Mesendoderm (in vitro differentiated cells): ENCODE data around the gene DNAH10.

Experiments
- DNase-seq: peaks from one replicate; pipeline ENCODE4 v3.0.0; 2013
- H2AK5ac ChIP-seq: 2 replicates; pipeline ENCODE4 v1.6.1; 2013; ENCODE audit warnings: low read length, inconsistent platforms
- H2BK120ac ChIP-seq: 2 replicates; pipeline ENCODE4 v1.6.1; 2013; ENCODE audit warnings: low read depth, mild to moderate bottlenecking, low read length, moderate library complexity, mixed read lengths
- H2BK15ac ChIP-seq: replicated peaks from 2 replicates; pipeline ENCODE4 v1.6.1; 2013; ENCODE audit warnings: low read depth, mild to moderate bottlenecking, moderate library complexity
- H2BK5ac ChIP-seq: 2 replicates; pipeline ENCODE4 v1.6.1; 2013; ENCODE audit warnings: low read length, inconsistent platforms
- H3K18ac ChIP-seq: 2 replicates; pipeline ENCODE4 v1.6.1; 2013; ENCODE audit warnings: mild to moderate bottlenecking, low read length, mixed read lengths
- H3K23ac ChIP-seq: one replicate; pipeline ENCODE4 v1.6.1; 2013; ENCODE audit warnings: low read length
- H3K27ac ChIP-seq: 2 replicates; pipeline ENCODE4 v1.5.1; 2013; ENCODE audit warnings: low read depth, mild to moderate bottlenecking, inconsistent platforms, low read length, moderate library complexity
- H3K27me3 ChIP-seq: 2 replicates; pipeline ENCODE4 v1.6.1; 2013; ENCODE audit warnings: low read length, control low read depth, mild to moderate bottlenecking, inconsistent platforms; ENCODE audit not compliant: insufficient read depth, poor library complexity
- H3K36me3 ChIP-seq: 2 replicates; pipeline ENCODE4 v1.6.1; 2013; ENCODE audit warnings: low read length, inconsistent platforms; ENCODE audit not compliant: control insufficient read depth, insufficient read depth
- H3K4ac ChIP-seq: one replicate; pipeline ENCODE4 v1.6.1; 2013; ENCODE audit warnings: low read depth, mild to moderate bottlenecking, low read length, moderate library complexity
- H3K4me1 ChIP-seq: 2 replicates; pipeline ENCODE4 v1.6.1; 2013; ENCODE audit warnings: low read depth, low read length, inconsistent platforms; ENCODE audit not compliant: control insufficient read depth
- H3K4me2 ChIP-seq: 2 replicates; pipeline ENCODE4 v1.6.1; 2013; ENCODE audit warnings: low read length
- H3K4me3 ChIP-seq: 2 replicates; pipeline ENCODE4 v1.5.1; 2013; ENCODE audit warnings: mild to moderate bottlenecking, low read length
- H3K56ac ChIP-seq: one replicate; pipeline ENCODE4 v1.6.1; 2013; ENCODE audit warnings: low read length
- H3K79me1 ChIP-seq: 2 replicates; pipeline ENCODE4 v1.6.1; 2013; ENCODE audit warnings: low read length, inconsistent platforms
- H3K79me2 ChIP-seq: 2 replicates; pipeline ENCODE4 v1.6.1; 2013; ENCODE audit warnings: mild to moderate bottlenecking, low read length; ENCODE audit not compliant: control insufficient read depth, insufficient read depth
- H3K9ac ChIP-seq: 2 replicates; pipeline ENCODE4 v1.6.1; 2013; ENCODE audit warnings: low read length, inconsistent platforms
- H4K5ac ChIP-seq: one replicate; pipeline ENCODE4 v1.6.1; 2013; ENCODE audit warnings: low read length
- H4K8ac ChIP-seq: one replicate; pipeline ENCODE4 v1.6.1; 2013; ENCODE audit warnings: low read depth, mild to moderate bottlenecking, control low read depth, low read length, moderate library complexity
- WGBS: extraction: QIAGEN DNeasy Blood & Tissue Kit; methylation state at CpG from one replicate; pipeline ENCODE4 v1.1.7; 2013; ENCODE audit warnings: low lambda C conversion rate, missing lambda C conversion rate; ENCODE audit not compliant: insufficient coverage; ENCODE audit errors: extremely low coverage; 5-methylcytosine and 5-hydroxymethylcytosine counted together

DNAH10 gene

GRCh38 chr12:123771261-123771660, 9.2 kb downstream of the DNAH10 start:
- H2BK120ac ChIP-seq = no peak overlapping the region
- no peak overlapping the region for H3K4me2 ChIP-seq
- H3K36me3 ChIP-seq = no peaks in the 10 kb centered on the region
- no CpG with 5 or more reads among the region's 7 CpGs for whole genome bisulfite sequencing
- no peak overlapping the region for H4K8ac ChIP-seq
- no peaks in the 10 kb centered on the region for H3K27me3 ChIP-seq
- H2AK5ac ChIP-seq = no peak overlapping the region
- no peak overlapping the region for H3K27ac ChIP-seq
- no peaks in the 10 kb centered on the region for H3K4me1 ChIP-seq
- H3K18ac ChIP-seq = no peak overlapping the region
- H3K79me1 ChIP-seq = no peaks in the 10 kb centered on the region
- no peak overlapping the region for H3K56ac ChIP-seq
- H3K4ac ChIP-seq = no peak overlapping the region
- H3K23ac ChIP-seq = no peak overlapping the region
- DNase-seq = no peak
- H3K9ac ChIP-seq = no peak overlapping the region
- no peak overlapping the region for H2BK15ac ChIP-seq
- no peak overlapping the region for H4K5ac ChIP-seq
- H3K79me2 ChIP-seq = no peaks in the 10 kb centered on the region
- H3K4me3 ChIP-seq = no peak overlapping the region
- H2BK5ac ChIP-seq = no peak overlapping the region

- DNase-seq = peak; percentile 10
- Histone ChIP-seq H4K5ac (no peak overlapping the region), H2BK15ac (no peak overlapping the region), H3K9ac (no peak overlapping the region), H3K36me3 (no peaks in the 10 kb centered on the region), H3K27ac (no peak overlapping the region), H3K4me3 (no peak overlapping the region), H3K79me2 (no peaks in the 10 kb centered on the region), H3K27me3 (no peaks in the 10 kb centered on the region), H3K79me1 (no peaks in the 10 kb centered on the region), H3K4ac (no peak overlapping the region), H3K4me1 (no peaks in the 10 kb centered on the region), H2BK5ac (no peak overlapping the region), H3K23ac (no peak overlapping the region), H3K56ac (no peak overlapping the region), H4K8ac (no peak overlapping the region), H2BK120ac (no peak overlapping the region), H3K4me2 (no peak overlapping the region), H3K18ac (no peak overlapping the region), H2AK5ac (no peak overlapping the region)
- WGBS = no CpG with 5 or more reads among the region's 5 CpGs
Measured at GRCh38 chr12:123772074-123772473, 10.0 kb downstream of the DNAH10 start.

GRCh38 chr12:123773375-123773774, 11.3 kb downstream of the DNAH10 start:
- H2BK15ac ChIP-seq = no peak overlapping the region
- no CpG with 5 or more reads among the region's 1 CpG for WGBS
- no peak overlapping the region for H3K18ac ChIP-seq
- no peak for DNase-seq
- no peak overlapping the region for H3K27ac ChIP-seq
- no peaks in the 10 kb centered on the region for H3K27me3 ChIP-seq
- H3K79me2 ChIP-seq = no peaks in the 10 kb centered on the region
- no peaks in the 10 kb centered on the region for H3K4me1 ChIP-seq
- H3K4me3 ChIP-seq = no peak overlapping the region
- no peak overlapping the region for H2BK120ac ChIP-seq
- no peak overlapping the region for H2BK5ac ChIP-seq
- H3K79me1 ChIP-seq = no peaks in the 10 kb centered on the region
- H3K9ac ChIP-seq = no peak overlapping the region
- H3K23ac ChIP-seq = no peak overlapping the region
- no peak overlapping the region for H4K8ac ChIP-seq
- H3K36me3 ChIP-seq = no peaks in the 10 kb centered on the region
- no peak overlapping the region for H4K5ac ChIP-seq
- no peak overlapping the region for H3K4ac ChIP-seq
- no peak overlapping the region for H3K4me2 ChIP-seq
- H3K56ac ChIP-seq = no peak overlapping the region
- H2AK5ac ChIP-seq = no peak overlapping the region

DNA sequence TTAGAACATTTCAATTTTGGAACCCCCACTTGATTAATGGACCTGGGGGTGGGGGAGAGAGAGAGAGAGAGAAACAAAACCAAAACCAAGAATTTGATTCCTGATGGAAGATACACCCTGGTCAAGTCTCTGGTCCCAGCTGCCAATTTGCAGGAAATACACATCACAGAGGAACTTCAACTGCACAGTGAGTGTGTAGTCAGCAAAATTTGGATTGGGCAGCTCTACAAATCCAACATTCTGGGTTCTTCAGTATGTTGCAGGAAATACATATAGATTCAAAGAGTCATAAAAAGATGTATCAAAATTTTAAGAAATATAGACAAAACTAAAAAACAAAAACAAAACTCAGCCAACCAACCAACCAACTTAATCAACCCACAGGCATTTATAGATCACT, 17.4 kb downstream of the DNAH10 start:
- H3K27ac ChIP-seq = no peak overlapping the region
- no peaks in the 10 kb centered on the region for H3K79me2 ChIP-seq
- no peak overlapping the region for H3K23ac ChIP-seq
- no peaks in the 10 kb centered on the region for H3K79me1 ChIP-seq
- H4K5ac ChIP-seq = no peak overlapping the region
- no peaks in the 10 kb centered on the region for H3K4me1 ChIP-seq
- H2BK15ac ChIP-seq = no peak overlapping the region
- no peak overlapping the region for H2BK120ac ChIP-seq
- no peak overlapping the region for H4K8ac ChIP-seq
- H3K27me3 ChIP-seq = no peaks in the 10 kb centered on the region
- no peak overlapping the region for H3K18ac ChIP-seq
- no peak overlapping the region for H3K9ac ChIP-seq
- H2BK5ac ChIP-seq = no peak overlapping the region
- H2AK5ac ChIP-seq = no peak overlapping the region
- no peak for DNase-seq
- no peak overlapping the region for H3K4me3 ChIP-seq
- H3K4me2 ChIP-seq = no peak overlapping the region
- H3K56ac ChIP-seq = no peak overlapping the region
- H3K36me3 ChIP-seq = no peaks in the 10 kb centered on the region
- H3K4ac ChIP-seq = no peak overlapping the region

DNA sequence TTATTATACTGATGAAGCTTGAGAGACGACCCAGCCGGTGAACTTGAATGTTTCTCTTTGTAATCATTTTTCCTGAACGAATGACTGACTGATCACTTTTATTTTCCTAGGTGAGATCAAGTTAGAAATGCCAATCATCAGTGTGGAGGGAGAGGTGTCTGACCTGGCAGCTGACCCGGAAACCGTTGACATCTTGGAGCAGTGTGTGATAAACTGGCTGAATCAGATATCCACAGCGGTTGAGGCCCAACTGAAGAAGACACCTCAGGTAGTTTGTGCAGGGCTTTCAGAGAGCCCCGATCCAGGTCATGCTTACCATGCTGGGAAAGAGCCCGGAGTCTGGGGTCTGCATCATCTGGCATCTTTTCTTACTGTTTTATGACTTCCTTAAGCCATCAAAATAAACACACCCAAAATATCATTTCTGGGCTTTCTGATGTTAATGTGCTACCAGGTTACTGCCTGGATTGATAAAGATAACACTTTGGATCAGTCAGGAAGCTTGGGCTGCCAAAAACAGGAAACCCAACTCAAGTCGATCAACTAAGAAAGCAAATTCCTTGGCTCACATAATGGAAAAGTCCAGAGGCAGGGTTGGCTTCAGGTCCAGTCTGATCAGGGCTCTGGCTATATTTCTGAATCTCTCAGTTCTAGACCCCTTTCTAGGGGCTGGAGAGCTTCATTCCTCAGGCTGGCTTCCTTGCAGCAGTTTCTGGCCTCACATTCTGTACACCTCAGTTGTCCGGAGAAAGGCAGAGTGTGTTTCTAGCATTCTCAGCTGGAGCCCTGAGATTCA, 21.1 kb downstream of the DNAH10 start:
- Histone ChIP-seq H2AK5ac (no peak overlapping the region), H3K4me2 (no peak overlapping the region), H3K27me3 (no peaks in the 10 kb centered on the region), H3K36me3 (no peaks in the 10 kb centered on the region), H3K4me3 (no peak overlapping the region), H3K23ac (no peak overlapping the region), H3K79me1 (no peaks in the 10 kb centered on the region), H3K9ac (no peak overlapping the region), H2BK120ac (no peak overlapping the region), H3K4me1 (no peaks in the 10 kb centered on the region), H4K5ac (no peak overlapping the region), H2BK5ac (no peak overlapping the region), H3K4ac (no peak overlapping the region), H3K18ac (no peak overlapping the region), H2BK15ac (no peak overlapping the region), H3K27ac (no peak overlapping the region), H4K8ac (no peak overlapping the region), H3K56ac (no peak overlapping the region), H3K79me2 (no peaks in the 10 kb centered on the region)
- no CpG with 5 or more reads among the region's 10 CpGs for WGBS
- no peak for DNase-seq

DNA sequence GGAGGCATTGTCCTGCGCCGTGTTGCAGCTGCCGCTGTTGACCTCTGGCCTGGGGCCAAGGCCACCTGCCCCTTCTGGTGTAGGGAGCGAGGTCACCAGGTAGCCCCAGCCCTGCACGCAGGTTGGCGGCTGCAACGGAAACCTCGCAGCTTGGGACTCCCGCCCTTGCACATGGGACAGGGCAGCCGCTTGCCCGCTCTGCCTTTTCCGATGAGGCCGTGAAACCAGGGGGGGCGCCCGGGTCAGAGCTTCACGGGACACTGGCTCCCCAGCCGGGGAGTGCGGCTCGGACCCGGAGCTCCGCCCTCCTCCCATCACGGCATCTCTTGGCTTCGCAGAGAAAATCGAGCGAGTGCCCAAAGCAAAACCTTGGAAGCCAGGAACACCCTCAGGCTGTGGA, 25.4 kb downstream of the DNAH10 start:
- no peak overlapping the region for H3K4ac ChIP-seq
- WGBS = no CpG with 5 or more reads among the region's 25 CpGs
- no peak overlapping the region for H3K27ac ChIP-seq
- no peak overlapping the region for H3K18ac ChIP-seq
- no peak overlapping the region for H3K4me2 ChIP-seq
- no peak overlapping the region for H4K8ac ChIP-seq
- H3K79me2 ChIP-seq = no peaks in the 10 kb centered on the region
- no peak overlapping the region for H3K56ac ChIP-seq
- no peaks in the 10 kb centered on the region for H3K36me3 ChIP-seq
- no peak overlapping the region for H2AK5ac ChIP-seq
- H3K9ac ChIP-seq = no peak overlapping the region
- H3K4me1 ChIP-seq = no peaks in the 10 kb centered on the region
- H2BK120ac ChIP-seq = no peak overlapping the region
- no peak overlapping the region for H3K4me3 ChIP-seq
- no peak overlapping the region for H2BK15ac ChIP-seq
- H3K23ac ChIP-seq = no peak overlapping the region
- H3K27me3 ChIP-seq = no peaks in the 10 kb centered on the region
- no peak overlapping the region for H4K5ac ChIP-seq
- no peak overlapping the region for H2BK5ac ChIP-seq
- H3K79me1 ChIP-seq = no peaks in the 10 kb centered on the region
- DNase-seq = no peak
